ENCODE measurements around the gene ESYT1. TPM values are rescaled to one million over a fixed set of nuclear protein-coding genes. Genes with fewer than 3 reads are reported as not detected.

The ESYT1 gene
- total and polyA plus RNA-seq, 9 of the 15 experiments (the other 6 are each of a cell fraction or from before 2014, with no cell fraction given) = 132 to 420 (median 164) TPM

- no peak for FAIRE-seq
- peaks cover 2 to 4% of the 10 kb centered on the region in 2 experiments; a peak in 2 of 5 replicates for H3K4me1 ChIP-seq (replicated peaks in 1 of 2; ENCODE audit: control insufficient read depth in 2 of 2, insufficient read depth in 2 of 2, low read length in 2 of 2)
- H4K20me1 ChIP-seq (replicated peaks; ENCODE audit: control insufficient read depth, insufficient read depth, low read length) = 0 out of 2 replicates have a peak, but pooled peaks cover 3% of the 10 kb centered on the region
- no peak for DNase-seq (ENCODE audit: extremely low read depth in 1 of 4, low spot score in 3 of 4)
- H3K36me3 ChIP-seq (ENCODE audit: control insufficient read depth, insufficient read depth, low read length) = peaks cover 78% of the 10 kb centered on the region
- no peaks in the 10 kb centered on the region for H3K9me1 ChIP-seq (ENCODE audit: control insufficient read depth, insufficient read depth, low read length)
- peak overlapping the region in 1 of 2 experiments; percentile 43; a peak in 1 of 4 replicates for H3K9ac ChIP-seq (ENCODE audit: insufficient read depth in 1 of 2, low read depth in 2 of 2, low read length in 2 of 2)
- no TSS peak for BruUV-seq (replicated peaks)
- ChIA-PET CTCF (ENCODE audit: low intra/inter-chr PET ratio) (no interaction called here), POLR2A (interaction anchor here (0.7 to 2.0 kb wide), 8 partner anchors 8 to 24 kb away, joined by 3 to 10 read pairs (median 3); partner anchors contain the start of genes MYL6B and ZC3H10)
- 0 out of 2 replicates have a peak, but pooled peaks have one; percentile 16 for TF ChIP-seq PKNOX1 (IDR thresholded peaks at IDR 0.05)
- TF ChIP-seq POLR2A (conservative IDR thresholded peaks at IDR 0.05) = 0 out of 2 replicates have a peak, but pooled peaks have one; percentile 17
- TF ChIP-seq RFX1 (IDR thresholded peaks at IDR 0.05) = peak; percentile 19; the same call in 1 of the 2 replicates
- TF ChIP-seq GTF2A2 (tag; IDR thresholded peaks at IDR 0.05) = no peak
- TF ChIP-seq POLR2G (IDR thresholded peaks at IDR 0.05; ENCODE audit: low read depth, low read length) = peak; percentile 57
- TF ChIP-seq ZBTB17 (CRISPR knock-in tag; IDR thresholded peaks at IDR 0.05) = no peak
- TF ChIP-seq RBFOX2 (IDR thresholded peaks at IDR 0.05; ENCODE audit: low read depth, low read length) = peak; percentile 69
- TF ChIP-seq PRDM10 (IDR thresholded peaks at IDR 0.05; ENCODE audit: partially characterized antibody) = no peak
- no peak for TF ChIP-seq POLR2AphosphoS2 (IDR thresholded peaks at IDR 0.05; ENCODE audit: low read length)
- in situ Hi-C loops (cut with MboI) (no loop called here), intact Hi-C loops (cut with micrococcal nuclease) (no loop called here)
- H3K9me3 ChIP-seq (replicated peaks; ENCODE audit: control insufficient read depth, insufficient read depth, low read depth, low read length) = no peaks in the 10 kb centered on the region
- no peak overlapping the region for H3K27ac ChIP-seq (ENCODE audit: extremely low read depth, low read depth, low read length)
- H3K27me3 ChIP-seq (ENCODE audit: control insufficient read depth in 2 of 2, insufficient read depth in 2 of 2, low read length in 2 of 2) = no peaks in the 10 kb centered on the region
- no peak overlapping the region for H3K4me3 ChIP-seq
- no peak overlapping the region for H3K4me2 ChIP-seq (ENCODE audit: insufficient read depth, low read length)
- H3K79me2 ChIP-seq (ENCODE audit: control insufficient read depth, insufficient read depth, low read length) = no peaks in the 10 kb centered on the region
- no peak overlapping the region for H2AFZ ChIP-seq (ENCODE audit: low read depth, low read length)
- WGBS (ENCODE audit: insufficient coverage, low coverage, missing lambda C conversion rate) = 91% methylated on average over 14 of the region's 19 CpGs
- no peak for ATAC-seq
Measured at GRCh38 chr12:56141946-56142784, 14.1 kb downstream of the ESYT1 start.

All from K562 (cell line).